Measurements from ENCODE around the gene RSKR.
"Not testable (repeated sequence)": the region's sequence is repeated elsewhere in the genome, so short reads cannot be mapped to it uniquely, and the experiment has no call there.

The RSKR gene

DNA sequence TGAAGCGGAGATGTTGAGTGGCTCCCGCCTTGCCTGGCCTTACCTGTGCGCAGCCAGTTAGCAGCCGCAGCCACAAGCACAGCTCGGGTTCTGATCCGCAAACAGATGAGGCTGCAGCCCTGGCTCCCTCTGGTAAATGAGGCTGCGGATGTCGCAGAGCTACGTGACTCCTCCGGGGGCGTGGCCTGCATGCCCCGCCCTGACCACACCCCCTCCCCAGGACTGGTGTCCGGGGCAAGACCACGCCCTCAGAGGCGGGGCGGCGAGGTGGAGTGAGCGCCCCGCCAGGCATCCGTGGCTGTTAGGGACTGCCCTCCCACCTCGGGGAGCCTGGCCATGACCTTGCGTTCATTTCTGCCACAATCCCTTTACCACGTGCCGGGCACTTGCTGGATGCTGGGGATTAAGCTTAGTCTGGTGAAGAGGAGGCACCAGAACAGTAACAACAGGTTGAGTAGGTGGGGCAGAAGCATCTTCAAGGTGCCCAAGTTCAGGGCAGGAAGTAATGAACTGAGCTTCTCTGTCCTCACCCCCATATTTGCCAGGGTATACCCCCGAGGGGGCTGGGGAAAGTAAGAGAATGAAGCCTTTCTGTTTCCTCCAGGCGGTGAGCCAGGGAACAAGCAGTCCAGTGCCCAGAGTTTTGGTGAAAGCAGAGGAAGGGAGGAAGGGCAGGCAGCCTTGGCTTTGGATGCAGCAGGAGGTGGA, 37.1 kb downstream of the RSKR start, which contains the start of gene ALDOC:
TSS of gene ALDOC (minus strand) at position 138 of the 708 bp plus-strand sequence. CDS start 1,363 bp downstream, outside the sequence.
- peak; percentile 98 for DNase-seq

DNA sequence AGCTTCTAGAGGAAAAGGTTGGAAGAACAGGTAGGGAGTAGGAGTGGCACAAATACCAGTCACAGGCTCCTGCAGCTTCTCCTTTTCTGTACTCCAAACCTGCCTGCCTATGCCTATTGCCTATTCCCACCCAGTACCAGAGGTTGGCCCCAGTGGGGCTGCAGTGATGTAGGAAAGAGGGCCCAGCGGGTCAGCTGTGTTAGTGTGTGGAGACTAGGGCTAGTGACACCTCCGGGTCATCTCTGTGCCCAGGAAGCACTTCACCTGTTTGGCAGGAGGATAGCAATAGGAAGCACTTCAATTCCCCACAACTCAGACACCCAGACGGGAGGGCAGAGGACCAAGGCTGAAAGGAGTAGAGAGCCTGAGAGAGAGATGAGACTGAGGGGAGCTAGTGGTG, 38.0 kb downstream of the RSKR start:
- not testable (repeated sequence) for DNase-seq

DNA sequence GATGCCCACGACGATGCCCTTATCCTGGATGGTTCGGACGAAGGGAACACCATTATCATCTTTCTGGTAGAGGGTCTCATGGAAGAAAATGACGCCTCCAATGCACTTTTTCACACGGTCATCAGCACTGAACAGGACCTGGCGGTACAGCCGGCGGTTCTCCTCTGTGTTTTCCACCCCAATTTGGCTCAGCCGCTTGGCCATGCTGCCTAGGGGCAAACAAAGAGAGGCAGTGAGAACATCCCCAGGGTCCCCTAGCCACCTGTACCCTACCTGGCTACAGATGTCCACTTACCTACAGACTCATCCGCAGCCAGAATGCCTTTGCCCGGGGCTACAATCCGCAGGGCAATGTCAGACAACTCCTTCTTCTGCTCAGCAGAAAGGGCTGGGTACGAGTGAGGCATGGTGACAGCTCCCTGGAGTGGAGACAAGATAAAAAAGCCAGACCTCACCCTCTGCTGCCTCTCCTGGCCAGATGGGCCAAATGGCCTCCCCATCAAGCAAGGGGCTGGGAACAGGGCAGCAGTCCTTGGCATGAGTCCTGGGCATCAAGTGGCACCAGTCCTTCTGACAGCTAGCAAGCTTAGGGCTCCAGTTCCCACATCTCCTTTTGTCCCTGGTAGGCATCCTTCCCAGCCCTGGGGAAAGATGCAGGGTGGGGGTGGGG, 38.7 kb downstream of the RSKR start:
- DNase-seq, result no peak

DNA sequence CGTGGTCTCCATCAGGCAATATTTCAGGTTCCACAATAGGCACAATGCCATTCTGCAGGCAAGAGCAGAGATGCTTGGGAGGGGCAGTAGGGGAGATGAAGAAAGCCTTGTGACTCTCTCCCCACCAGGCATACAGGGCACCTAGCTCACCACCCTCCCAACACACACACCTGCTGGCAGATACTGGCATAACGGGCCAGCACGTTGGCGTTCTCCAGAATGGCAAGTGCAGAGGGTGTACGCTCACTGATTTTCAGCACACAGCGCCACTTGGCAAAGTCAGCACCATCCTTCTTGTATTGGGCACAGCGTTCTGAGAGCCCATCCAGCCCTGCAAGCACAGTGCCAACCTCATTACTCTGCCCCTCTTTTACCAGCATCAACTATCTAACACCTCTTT, 39.5 kb downstream of the RSKR start:
- no peak for DNase-seq

DNA sequence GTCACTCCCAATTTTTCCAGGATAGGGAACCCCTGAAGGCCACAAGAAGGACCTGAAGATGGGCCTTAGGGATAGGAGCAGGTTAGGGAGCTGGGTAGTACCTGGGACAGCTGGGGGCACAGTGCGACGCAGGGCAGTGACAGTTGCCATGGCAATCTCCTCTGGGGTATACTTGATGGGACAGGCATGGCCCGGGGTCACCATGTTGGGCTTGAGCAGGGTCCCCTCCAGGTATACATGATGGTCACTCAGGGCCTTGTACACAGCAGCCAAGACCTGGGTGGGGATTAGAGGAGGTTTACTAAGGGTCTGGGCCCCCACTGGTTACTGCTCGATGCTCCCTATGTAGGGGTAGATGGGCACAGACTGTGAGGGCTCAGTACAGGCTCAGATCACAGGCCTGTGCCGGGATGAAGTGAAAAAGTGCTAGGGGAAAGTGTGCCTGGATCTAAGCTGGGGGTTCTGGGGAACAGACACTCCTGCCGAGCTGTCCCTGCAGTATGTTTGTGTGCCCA, 40.0 kb downstream of the RSKR start:
- no peak for DNase-seq

DNA sequence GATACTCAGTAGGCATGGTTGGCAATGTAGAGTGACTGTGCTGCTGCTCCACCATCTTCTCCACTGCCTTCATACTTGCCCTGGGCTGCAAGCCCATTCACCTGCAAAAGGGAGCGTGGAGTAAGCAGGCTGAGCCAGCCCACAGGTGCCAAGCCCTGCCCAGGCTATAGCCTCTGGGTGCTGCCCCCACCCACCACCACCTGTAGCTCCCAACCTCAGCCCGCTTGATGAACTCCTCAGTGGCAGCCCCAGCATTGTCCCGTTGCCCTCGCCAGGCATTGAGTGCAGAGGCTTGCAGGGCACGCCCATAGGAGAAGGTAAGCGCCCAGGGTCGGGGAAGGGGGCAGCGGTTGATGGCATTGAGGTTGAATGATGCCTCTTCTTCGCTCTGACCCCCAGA, 40.5 kb downstream of the RSKR start:
- no peak for DNase-seq

DNA sequence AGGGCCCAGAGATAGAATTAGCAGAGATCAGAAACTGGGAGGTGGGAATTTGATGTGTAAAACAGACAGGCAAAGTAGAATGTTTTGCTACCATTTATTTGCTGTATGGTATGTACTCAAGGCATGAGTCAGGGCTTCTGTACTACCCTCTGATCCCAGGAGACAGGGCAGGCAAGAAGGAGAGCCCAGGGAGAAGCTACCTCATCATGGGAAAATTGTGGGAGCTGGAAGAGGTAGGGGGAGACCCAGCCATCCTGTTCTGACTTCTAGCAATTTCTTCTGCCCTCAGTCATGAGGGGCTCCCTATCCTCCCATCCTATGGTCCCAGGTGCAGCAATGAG, 41.0 kb downstream of the RSKR start:
- DNase-seq, result no peak

DNA sequence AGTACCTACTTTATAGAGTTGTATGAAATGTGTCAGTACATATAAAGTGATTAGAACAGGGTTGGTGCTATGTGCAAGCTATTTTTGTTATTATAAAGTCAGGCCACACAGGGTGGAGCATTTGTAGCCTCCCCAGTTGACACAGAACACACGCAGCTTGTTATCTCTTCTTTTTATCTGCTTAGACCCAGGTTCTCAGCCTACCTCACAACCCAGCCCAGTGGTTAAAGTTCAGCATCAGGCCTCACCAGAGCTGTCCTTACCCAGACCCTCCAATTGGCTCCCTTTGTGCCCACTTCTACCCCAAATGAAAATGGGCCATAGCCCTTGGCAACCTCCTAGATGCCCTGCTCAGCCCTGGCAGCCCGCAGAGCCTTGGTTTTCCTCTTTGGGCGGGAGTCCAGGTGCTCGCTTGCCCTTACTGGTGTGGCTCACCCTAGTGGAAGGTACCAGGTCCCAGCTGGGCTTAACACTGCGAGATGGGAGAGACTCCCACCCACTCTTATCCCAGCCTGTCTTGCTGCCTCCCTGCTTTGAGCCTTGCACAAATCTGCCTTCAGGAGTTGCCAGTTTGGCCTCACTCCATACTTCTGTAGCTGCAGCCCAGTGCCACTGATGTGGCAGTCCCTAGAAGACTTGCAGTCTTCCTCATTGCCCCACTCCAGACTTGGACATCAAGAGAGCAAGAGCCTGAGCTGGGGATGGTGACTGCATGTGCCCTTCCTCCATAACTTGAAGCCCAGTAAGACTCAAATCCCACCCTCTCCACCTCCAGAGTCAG, 41.5 kb downstream of the RSKR start:
- no peak for DNase-seq

DNA sequence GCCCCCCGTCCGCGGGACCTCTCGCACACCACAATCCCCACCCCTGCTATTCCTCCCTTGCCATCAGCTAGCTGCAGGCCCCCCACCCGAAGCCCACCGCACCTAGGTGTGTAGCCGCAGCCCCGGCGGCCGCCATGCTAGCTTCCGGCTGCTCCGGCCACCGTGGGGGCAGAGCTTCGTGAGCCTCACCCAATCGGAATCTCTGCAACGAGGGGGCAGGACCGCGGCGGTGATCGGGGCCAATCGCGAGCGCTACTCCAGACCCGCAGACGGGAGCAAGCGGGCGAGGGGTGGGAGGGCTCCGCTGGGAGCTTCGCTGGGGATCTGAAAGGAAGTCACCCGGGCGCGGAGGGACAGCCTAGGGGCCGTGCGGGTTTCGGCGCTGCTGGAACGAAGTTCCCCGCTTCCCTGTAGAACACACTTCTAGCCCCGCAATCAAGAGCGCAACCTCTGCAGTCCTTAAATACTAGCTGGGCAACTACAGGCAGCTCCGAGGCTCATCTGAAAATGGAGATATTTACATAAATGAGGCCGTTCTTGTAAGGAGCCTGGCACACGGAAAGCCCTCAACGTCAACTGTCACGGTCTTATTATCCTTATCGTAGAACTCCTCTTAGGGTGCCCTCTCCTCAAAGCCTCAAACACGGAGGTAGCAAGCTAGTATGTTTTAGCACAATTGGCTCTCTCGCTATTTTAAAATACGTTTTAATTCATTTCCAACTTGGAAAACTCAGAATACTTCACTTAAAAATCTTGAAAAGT, 42.4 kb downstream of the RSKR start, which contains the start of gene PIGS:
TSS of gene PIGS (minus strand) at position 164 of the 762 bp plus-strand sequence. CDS start at position 136, 28 bp downstream.
- peak; percentile 91 for DNase-seq

DNA sequence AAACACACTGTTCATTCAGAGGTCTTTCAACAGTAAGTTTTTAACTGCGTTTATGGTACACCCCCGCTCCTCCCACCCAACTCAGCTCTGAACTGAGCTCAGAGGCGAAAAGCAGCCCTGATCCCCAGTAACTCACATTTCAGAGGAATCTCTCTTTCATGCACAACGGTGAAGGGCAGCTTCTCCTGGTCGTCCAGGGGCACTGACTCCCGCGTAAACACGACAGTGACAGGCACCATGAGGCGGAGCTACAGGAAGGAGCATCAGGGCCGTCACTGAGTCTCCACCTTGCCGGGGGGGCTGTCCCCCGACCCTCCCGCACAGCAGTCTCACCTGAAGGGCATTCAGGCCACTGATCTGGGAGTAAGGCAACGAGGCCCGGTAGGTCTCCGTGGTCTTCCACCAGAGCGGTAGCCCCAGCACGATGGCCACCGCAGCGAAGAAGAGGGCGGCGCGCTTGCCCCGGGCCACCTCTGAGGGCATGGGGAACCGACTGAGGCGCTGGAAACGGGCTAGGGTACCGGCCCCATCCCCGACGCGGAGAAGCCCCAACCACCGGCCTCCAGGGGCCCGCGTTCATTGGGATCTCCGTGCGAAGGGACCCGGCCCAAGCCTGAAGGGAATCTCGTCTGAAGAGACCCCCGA, 43.1 kb downstream of the RSKR start:
- peak; percentile 52 for DNase-seq

DNA sequence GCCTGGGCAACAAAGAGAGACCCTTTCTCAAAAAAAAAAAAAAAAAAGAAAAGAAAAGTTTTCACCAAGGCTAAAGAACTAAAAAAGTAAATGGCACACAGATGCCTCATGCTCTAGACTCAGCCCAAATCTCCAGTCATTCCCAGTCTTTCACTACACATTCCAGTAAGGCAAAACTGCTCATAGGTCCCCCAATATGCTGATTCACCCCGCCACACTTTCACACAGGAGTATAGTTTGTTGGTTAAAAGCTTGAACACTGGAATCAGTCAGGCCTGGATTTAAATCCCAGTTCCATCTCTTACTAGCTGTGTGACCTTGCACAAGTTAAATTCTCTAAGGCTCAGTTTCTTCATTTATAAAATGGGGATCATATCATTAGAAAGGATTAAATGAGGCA, 44.5 kb downstream of the RSKR start:
- DNase-seq, result no peak

DNA sequence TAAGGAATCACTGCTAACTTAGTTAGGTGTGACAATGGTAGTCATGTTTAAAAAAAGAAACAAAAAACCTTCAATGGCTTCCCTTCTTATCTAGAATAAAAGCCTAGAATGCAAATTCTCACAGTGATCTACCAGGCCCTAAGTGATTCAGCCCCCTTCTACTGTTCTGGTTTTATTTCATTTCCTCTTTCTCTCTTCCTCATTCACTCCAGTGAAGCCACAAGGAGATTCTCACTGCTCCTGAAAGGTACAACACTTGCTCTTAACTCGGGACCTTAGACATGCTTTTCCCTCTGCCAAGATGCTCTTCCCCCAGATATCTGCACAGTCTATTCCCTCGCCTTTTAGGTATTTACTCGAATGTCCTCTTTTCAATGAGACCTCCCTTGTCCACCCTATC, 46.4 kb downstream of the RSKR start:
- no peak for DNase-seq

DNA sequence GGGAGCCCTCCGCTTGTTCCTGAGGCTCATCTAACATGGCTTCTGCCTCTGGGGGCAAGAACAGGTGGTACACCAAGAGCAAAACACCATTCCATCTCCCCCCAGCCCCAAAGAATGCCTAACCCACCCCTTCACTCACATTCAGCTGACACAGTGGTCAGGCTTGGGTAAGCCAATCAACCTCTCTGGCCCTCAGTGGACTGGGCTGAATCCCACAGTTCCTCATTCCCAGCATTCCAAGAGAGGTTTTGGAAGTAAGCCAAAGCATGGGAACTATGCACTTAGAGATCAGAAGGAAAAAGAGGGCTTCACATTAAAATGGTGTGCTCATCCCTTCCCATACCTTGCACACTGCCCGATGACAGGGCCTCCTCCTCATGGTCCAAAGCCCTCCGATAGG, 50.5 kb downstream of the RSKR start:
- DNase-seq, result no peak
